SK-N-SH (cell line): ENCODE results near the gene ABCA7. TPM values are rescaled to one million over a fixed set of nuclear protein-coding genes. Genes with fewer than 3 reads are reported as not detected.

Source experiments
- CTCF ChIA-PET: fragments of 300-600, 350-600 bp; formaldehyde crosslinking; extraction: SDS; loops from one replicate; lab custom pipeline; 2021; lab: Yijun Ruan, JAX
- POLR2A ChIA-PET: fragments of 350-600 bp; sonication (Branson Sonifier 250); formaldehyde crosslinking; extraction: SDS; loops from one replicate; lab custom pipeline; 2020; ENCODE audit warnings: antibody characterized with exemption, inconsistent platforms; lab: Yijun Ruan, JAX
- DNase-seq: peaks from one replicate; pipeline ENCODE4 v3.0.0; 2012
- H2AFZ ChIP-seq: fragments of 200-600 bp; sonication (generic); 2 replicates; pipeline ENCODE4 v1.8.1; 2016; ENCODE audit warnings: antibody characterized with exemption, mild to moderate bottlenecking, low read depth
- H3F3A ChIP-seq: fragments of 200-600 bp; sonication (generic); replicated peaks from 2 replicates; pipeline ENCODE3; 2016; ENCODE audit warnings: antibody characterized with exemption, mild to moderate bottlenecking; ENCODE audit not compliant: insufficient read depth
- H3K27ac ChIP-seq, 2 experiments: fragments of 200-500 bp in 1 of 2; fragments of 200-600 bp in 1 of 2; sonication (Bioruptor generic) in 1 of 2; sonication (generic), shearing (Covaris generic) in 1 of 2; 2 replicates each; pipeline versions ENCODE4 v1.5.1 to v1.6.1; 2014 to 2016; ENCODE audit warnings: low read depth in 2 of 2, inconsistent platforms in 1 of 2, low read length in 1 of 2, mild to moderate bottlenecking in 1 of 2, mixed read lengths in 1 of 2
- H3K27me3 ChIP-seq: fragments of 200-600 bp; sonication (generic), shearing (Covaris generic); 2 replicates; pipeline ENCODE4 v1.6.1; 2016; ENCODE audit warnings: mixed run types; ENCODE audit not compliant: insufficient read depth
- H3K36me3 ChIP-seq, 2 experiments: fragments of 200-500 bp in 1 of 2; fragments of 200-600 bp in 1 of 2; sonication (Bioruptor generic) in 1 of 2; sonication (generic) in 1 of 2; replicated peaks in 1 of 2; 2 replicates each; pipeline versions ENCODE3 to v1.5.1; 2014 to 2016; ENCODE audit warnings: low read length in 1 of 2, mild to moderate bottlenecking in 1 of 2; ENCODE audit not compliant: insufficient read depth in 2 of 2, control insufficient read depth in 1 of 2
- H3K4me1 ChIP-seq, 2 experiments: fragments of 200-500 bp in 1 of 2; fragments of 200-600 bp in 1 of 2; sonication (Bioruptor generic) in 1 of 2; sonication (generic), shearing (Covaris generic) in 1 of 2; 2 replicates each; pipeline versions ENCODE4 v1.5.1 to v1.6.1; 2014 to 2016; ENCODE audit warnings: low read depth in 1 of 2, low read length in 1 of 2, mixed run types in 1 of 2; ENCODE audit not compliant: insufficient read depth in 2 of 2, control insufficient read depth in 1 of 2
- H3K4me2 ChIP-seq: fragments of 200-600 bp; sonication (generic), shearing (Covaris generic); 2 replicates; pipeline ENCODE4 v1.6.1; 2017; ENCODE audit warnings: mixed run types
- H3K4me3 ChIP-seq, 2 experiments: fragments of 200-500 bp in 1 of 2; fragments of 200-600 bp in 1 of 2; sonication (Bioruptor generic) in 1 of 2; sonication (generic), shearing (Covaris generic) in 1 of 2; 2 replicates each; pipeline versions ENCODE4 v1.5.1 to v1.8.1; 2014 to 2016; ENCODE audit warnings: low read depth in 2 of 2, inconsistent platforms in 1 of 2, low read length in 1 of 2, mild to moderate bottlenecking in 1 of 2, mixed read lengths in 1 of 2, moderate library complexity in 1 of 2
- H3K79me2 ChIP-seq: fragments of 200-600 bp; sonication (generic); 2 replicates; pipeline ENCODE4 v1.8.1; 2017; ENCODE audit warnings: mild to moderate bottlenecking; ENCODE audit not compliant: insufficient read depth
- H3K9ac ChIP-seq: fragments of 200-600 bp; sonication (generic); 2 replicates; pipeline ENCODE4 v1.6.1; 2017; ENCODE audit warnings: mixed run types
- H3K9me2 ChIP-seq: fragments of 200-600 bp; sonication (generic); 2 replicates; pipeline ENCODE4 v1.6.1; 2017; ENCODE audit warnings: mixed run types
- H3K9me3 ChIP-seq: fragments of 200-600 bp; sonication (generic); 2 replicates; pipeline ENCODE4 v1.6.1; 2017; ENCODE audit warnings: mixed run types, mild to moderate bottlenecking, moderate library complexity
- H4K20me1 ChIP-seq: fragments of 200-600 bp; sonication (generic); 2 replicates; pipeline ENCODE4 v1.6.1; 2017; ENCODE audit warnings: mild to moderate bottlenecking, mixed run types; ENCODE audit not compliant: insufficient read depth
- CHD2 ChIP-seq: fragments of 150-350 bp; IDR thresholded peaks from 2 replicates; pipeline ENCODE4 v1.6.1; 2018; ENCODE audit warnings: low read length; ENCODE audit not compliant: partially characterized antibody
- EP300 ChIP-seq, 2 experiments: IDR thresholded peaks; 2 replicates each; pipeline versions ENCODE4 v1.4.0 to v1.6.1; 2012; ENCODE audit warnings: borderline replicate concordance in 1 of 2, low read depth in 1 of 2, low read length in 1 of 2
- FOSL2 ChIP-seq: IDR thresholded peaks from 2 replicates; pipeline ENCODE4 v1.4.0; 2012; ENCODE audit warnings: low read depth, mild to moderate bottlenecking, moderate library complexity, borderline replicate concordance
- FOXJ3 ChIP-seq: sonication (generic); formaldehyde crosslinking; IDR thresholded peaks from 2 replicates; pipeline ENCODE4 v1.5.1; 2020; ENCODE audit warnings: mild to moderate bottlenecking, missing genetic modification reagents
- JUND ChIP-seq: IDR thresholded peaks from 2 replicates; pipeline ENCODE4 v1.4.0; 2012
- MAX ChIP-seq: IDR thresholded peaks from 2 replicates; pipeline ENCODE4 v1.4.0; 2012; ENCODE audit warnings: low read depth
- MXI1 ChIP-seq: IDR thresholded peaks from 2 replicates; pipeline ENCODE4 v1.6.1; 2012; ENCODE audit warnings: mild to moderate bottlenecking, low read depth, low read length, improper control_type of control experiment
- NFIC ChIP-seq: IDR thresholded peaks from 2 replicates; pipeline ENCODE4 v1.4.0; 2012; ENCODE audit warnings: borderline replicate concordance
- PBX3 ChIP-seq: IDR thresholded peaks from 2 replicates; pipeline ENCODE4; 2012
- RAD21 ChIP-seq: IDR thresholded peaks from 2 replicates; pipeline ENCODE4 v1.6.1; 2012; ENCODE audit warnings: mild to moderate bottlenecking, low read length
- RCOR1 ChIP-seq: fragments of 150-350 bp; IDR thresholded peaks from 2 replicates; pipeline ENCODE4 v1.6.1; 2017; ENCODE audit warnings: antibody characterized with exemption, low read length
- RFX5 ChIP-seq: IDR thresholded peaks from 2 replicates; pipeline ENCODE4 v1.6.1; 2012; ENCODE audit warnings: mild to moderate bottlenecking, improper control_type of control experiment, low read length
- SIN3A ChIP-seq: IDR thresholded peaks from 2 replicates; pipeline ENCODE4 v1.6.1; 2012; ENCODE audit warnings: low read depth, mild to moderate bottlenecking, low read length, moderate library complexity, borderline replicate concordance
- SMC3 ChIP-seq: IDR thresholded peaks from 2 replicates; pipeline ENCODE4 v1.6.1; 2012; ENCODE audit warnings: low read depth, low read length, improper control_type of control experiment
- TEAD4 ChIP-seq: IDR thresholded peaks from 2 replicates; pipeline ENCODE4 v1.4.0; 2012; ENCODE audit warnings: mild to moderate bottlenecking, borderline replicate concordance; ENCODE audit not compliant: insufficient read depth
- WGBS: methylation state at CpG from one replicate; pipeline ENCODE4 v1.1.6; 2017; ENCODE audit warnings: low lambda C conversion rate; 5-methylcytosine and 5-hydroxymethylcytosine counted together
- polyA plus RNA-seq, 3 experiments: library from polyadenylated mRNA; depleted of rRNA; stranded (reverse); fragments of >200 nt; gene quantifications; 2 replicates each; pipeline ENCODE4 v1.2.3, GENCODE V29; 2012
- TF ChIP-seq, protein P1 (sequence below): IDR thresholded peaks from 2 replicates; pipeline ENCODE4 v1.4.0; 2012; ENCODE audit warnings: low read depth, borderline replicate concordance
- TF ChIP-seq, protein P2 (sequence below): IDR thresholded peaks from 2 replicates; pipeline ENCODE4 v1.4.0; 2012; ENCODE audit warnings: low read depth, borderline replicate concordance
- TF ChIP-seq, protein P3 (sequence below): fragments of 200-600 bp; sonication (generic); IDR thresholded peaks from 2 replicates; pipeline ENCODE4 v1.6.1; 2017; ENCODE audit warnings: antibody characterized with exemption, mild to moderate bottlenecking, moderate library complexity

ABCA7 gene
- polyA plus RNA-seq, 1 of the 3 experiments (the other 2 are of a cell fraction) = 7.8 TPM

- Histone ChIP-seq H3K9me2 (no peaks in the 10 kb centered on the region), H3K4me2 (no peak overlapping the region), H3K27me3 (peaks cover 36% of the 10 kb centered on the region; the same call in 1 of the 2 replicates), H3K79me2 (no peaks in the 10 kb centered on the region), H3K27ac (no peak overlapping the region), H3K9me3 (no peaks in the 10 kb centered on the region), H3K4me3 (no peak overlapping the region), H3K4me1 (peaks cover 0 to 9% of the 10 kb centered on the region in 2 experiments; a peak in 1 of 4 replicates), H2AFZ (no peak overlapping the region), H3K36me3 (peaks cover 0 to 27% of the 10 kb centered on the region in 2 experiments), H4K20me1 (0 out of 2 replicates have a peak, but pooled peaks cover 6% of the 10 kb centered on the region), H3K9ac (no peak overlapping the region), H3F3A (peaks cover 7% of the 10 kb centered on the region)
- ChIA-PET CTCF (interaction anchor here (0.9 to 3.2 kb wide), 6 partner anchors 9 to 227 kb away, joined by 3 to 18 read pairs (median 4); partner anchors contain the start of gene WDR18), POLR2A (interaction anchor here (1.4 to 3.9 kb wide), 2 partner anchors 10 to 274 kb away, joined by 4 to 23 read pairs; partner anchors contain the start of genes CIRBP and WDR18)
- TF ChIP-seq RAD21 = no peak
- no peak for TF ChIP-seq PBX3
- no peak for TF ChIP-seq EP300 (IDR thresholded peaks at IDR 0.05; ENCODE audit: borderline replicate concordance in 1 of 2, low read depth in 1 of 2, low read length in 1 of 2)
- TF ChIP-seq CHD2 = no peak
- TF ChIP-seq FOXJ3 (CRISPR knock-in tag) = no peak
- no peak for TF ChIP-seq MAX
- no peak for TF ChIP-seq RCOR1
- TF ChIP-seq, protein P1, sequence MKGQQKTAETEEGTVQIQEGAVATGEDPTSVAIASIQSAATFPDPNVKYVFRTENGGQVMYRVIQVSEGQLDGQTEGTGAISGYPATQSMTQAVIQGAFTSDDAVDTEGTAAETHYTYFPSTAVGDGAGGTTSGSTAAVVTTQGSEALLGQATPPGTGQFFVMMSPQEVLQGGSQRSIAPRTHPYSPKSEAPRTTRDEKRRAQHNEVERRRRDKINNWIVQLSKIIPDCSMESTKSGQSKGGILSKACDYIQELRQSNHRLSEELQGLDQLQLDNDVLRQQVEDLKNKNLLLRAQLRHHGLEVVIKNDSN = no peak
- TF ChIP-seq RFX5 = no peak
- DNase-seq = no peak
- 91% methylated on average over 9 of the region's 26 CpGs for WGBS
Observed at GRCh38 chr19:995051-995827, 44.7 kb upstream of the ABCA7 start.

DNA sequence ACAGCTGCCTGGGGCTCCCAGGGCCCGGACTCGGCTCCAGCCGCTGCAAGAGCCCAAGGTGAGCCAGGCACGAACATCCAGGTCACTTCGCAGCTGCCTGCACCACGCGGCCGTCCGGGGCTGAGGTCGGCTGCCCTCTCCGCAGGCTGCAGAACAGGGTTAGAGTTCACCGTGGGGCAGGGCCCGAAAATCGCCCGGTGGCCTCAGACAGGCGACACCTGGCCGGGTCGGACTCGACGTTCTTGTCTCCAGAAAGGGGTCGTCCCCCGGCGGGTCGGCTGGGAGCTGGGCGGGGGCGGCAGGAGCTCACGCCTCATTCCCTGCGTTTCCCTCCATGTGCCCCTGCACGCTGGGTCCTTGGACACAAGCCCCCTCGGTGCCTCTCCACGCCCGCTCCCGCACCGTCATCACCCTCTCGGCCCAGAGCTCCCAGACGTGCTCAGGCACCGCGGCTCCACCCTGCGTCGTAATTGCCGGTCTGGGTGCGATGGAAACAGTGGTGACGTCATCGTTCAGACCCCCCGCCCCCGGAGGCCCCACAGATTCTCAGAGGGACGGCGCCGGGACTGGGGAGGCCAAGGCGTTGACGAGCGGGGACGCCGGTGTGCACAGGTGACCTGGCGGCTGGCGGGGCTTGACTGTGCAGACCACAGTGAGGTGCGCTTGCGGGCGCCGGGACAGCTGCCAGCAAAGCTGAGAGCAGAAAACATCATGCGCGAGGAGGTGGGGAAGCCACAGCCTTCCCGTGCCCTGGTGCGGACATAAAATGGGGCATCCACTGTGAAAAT is 43.7 kb upstream of the ABCA7 start:
- WGBS = 12% methylated on average over 20 of the region's 64 CpGs
- ChIA-PET POLR2A (interaction anchor here (0.5 to 3.9 kb wide), 4 partner anchors 11 to 273 kb away, joined by 3 to 23 read pairs (median 4); partner anchors contain the start of genes CIRBP and WDR18), CTCF (interaction anchor here (0.5 to 3.2 kb wide), 12 partner anchors 8 to 227 kb away, joined by 3 to 18 read pairs (median 4); partner anchors contain the start of gene WDR18)
- DNase-seq = peak; percentile 83
- peaks cover 0 to 9% of the 10 kb centered on the region in 2 experiments; a peak in 1 of 4 replicates for H3K4me1 ChIP-seq
- H3K9me2 ChIP-seq = no peaks in the 10 kb centered on the region
- peak overlapping the region; percentile 75 for H3K4me2 ChIP-seq
- no peak overlapping the region for H2AFZ ChIP-seq
- H3K27ac ChIP-seq = no peak overlapping the region
- no peaks in the 10 kb centered on the region for H3K9me3 ChIP-seq
- H3K79me2 ChIP-seq = no peaks in the 10 kb centered on the region
- 0 out of 2 replicates have a peak, but pooled peaks cover 6% of the 10 kb centered on the region for H4K20me1 ChIP-seq
- H3K27me3 ChIP-seq = peaks cover 36% of the 10 kb centered on the region; the same call in 1 of the 2 replicates
- no peak overlapping the region for H3K9ac ChIP-seq
- peaks cover 0 to 21% of the 10 kb centered on the region in 2 experiments for H3K36me3 ChIP-seq
- H3F3A ChIP-seq = peaks cover 8% of the 10 kb centered on the region
- H3K4me3 ChIP-seq = peak overlapping the region; percentile 13 to 28; a peak in 2 of 4 replicates
- TF ChIP-seq RAD21 (no peak), RFX5 (no peak), SIN3A (no peak), RCOR1 (no peak), NFIC (no peak; the same call in 1 of the 2 replicates), MXI1 (no peak), SMC3 (no peak), JUND (no peak; the same call in 1 of the 2 replicates), TEAD4 (no peak), FOSL2 (peak; percentile 14; the same call in 1 of the 2 replicates)
- TF ChIP-seq, protein P2, sequence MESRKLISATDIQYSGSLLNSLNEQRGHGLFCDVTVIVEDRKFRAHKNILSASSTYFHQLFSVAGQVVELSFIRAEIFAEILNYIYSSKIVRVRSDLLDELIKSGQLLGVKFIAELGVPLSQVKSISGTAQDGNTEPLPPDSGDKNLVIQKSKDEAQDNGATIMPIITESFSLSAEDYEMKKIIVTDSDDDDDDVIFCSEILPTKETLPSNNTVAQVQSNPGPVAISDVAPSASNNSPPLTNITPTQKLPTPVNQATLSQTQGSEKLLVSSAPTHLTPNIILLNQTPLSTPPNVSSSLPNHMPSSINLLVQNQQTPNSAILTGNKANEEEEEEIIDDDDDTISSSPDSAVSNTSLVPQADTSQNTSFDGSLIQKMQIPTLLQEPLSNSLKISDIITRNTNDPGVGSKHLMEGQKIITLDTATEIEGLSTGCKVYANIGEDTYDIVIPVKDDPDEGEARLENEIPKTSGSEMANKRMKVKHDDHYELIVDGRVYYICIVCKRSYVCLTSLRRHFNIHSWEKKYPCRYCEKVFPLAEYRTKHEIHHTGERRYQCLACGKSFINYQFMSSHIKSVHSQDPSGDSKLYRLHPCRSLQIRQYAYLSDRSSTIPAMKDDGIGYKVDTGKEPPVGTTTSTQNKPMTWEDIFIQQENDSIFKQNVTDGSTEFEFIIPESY = no peak
- TF ChIP-seq, protein P3, sequence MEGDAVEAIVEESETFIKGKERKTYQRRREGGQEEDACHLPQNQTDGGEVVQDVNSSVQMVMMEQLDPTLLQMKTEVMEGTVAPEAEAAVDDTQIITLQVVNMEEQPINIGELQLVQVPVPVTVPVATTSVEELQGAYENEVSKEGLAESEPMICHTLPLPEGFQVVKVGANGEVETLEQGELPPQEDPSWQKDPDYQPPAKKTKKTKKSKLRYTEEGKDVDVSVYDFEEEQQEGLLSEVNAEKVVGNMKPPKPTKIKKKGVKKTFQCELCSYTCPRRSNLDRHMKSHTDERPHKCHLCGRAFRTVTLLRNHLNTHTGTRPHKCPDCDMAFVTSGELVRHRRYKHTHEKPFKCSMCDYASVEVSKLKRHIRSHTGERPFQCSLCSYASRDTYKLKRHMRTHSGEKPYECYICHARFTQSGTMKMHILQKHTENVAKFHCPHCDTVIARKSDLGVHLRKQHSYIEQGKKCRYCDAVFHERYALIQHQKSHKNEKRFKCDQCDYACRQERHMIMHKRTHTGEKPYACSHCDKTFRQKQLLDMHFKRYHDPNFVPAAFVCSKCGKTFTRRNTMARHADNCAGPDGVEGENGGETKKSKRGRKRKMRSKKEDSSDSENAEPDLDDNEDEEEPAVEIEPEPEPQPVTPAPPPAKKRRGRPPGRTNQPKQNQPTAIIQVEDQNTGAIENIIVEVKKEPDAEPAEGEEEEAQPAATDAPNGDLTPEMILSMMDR = no peak
